Epithelial cell of prostate (primary cell): ENCODE results near the gene MYOCD.
"Not testable (repeated sequence)": the region's sequence is repeated elsewhere in the genome, so short reads cannot be mapped to it uniquely, and the experiment has no call there.

Source experiments
- DNase-seq: peaks from one replicate; pipeline ENCODE4 v3.0.0-alpha.2; 2011; ENCODE audit warnings: low read depth, low spot score
- H3K27ac ChIP-seq: fragments of 450-650 bp; 2 replicates; pipeline ENCODE4 v1.5.1; 2017; ENCODE audit warnings: mild to moderate bottlenecking

Gene MYOCD

DNA sequence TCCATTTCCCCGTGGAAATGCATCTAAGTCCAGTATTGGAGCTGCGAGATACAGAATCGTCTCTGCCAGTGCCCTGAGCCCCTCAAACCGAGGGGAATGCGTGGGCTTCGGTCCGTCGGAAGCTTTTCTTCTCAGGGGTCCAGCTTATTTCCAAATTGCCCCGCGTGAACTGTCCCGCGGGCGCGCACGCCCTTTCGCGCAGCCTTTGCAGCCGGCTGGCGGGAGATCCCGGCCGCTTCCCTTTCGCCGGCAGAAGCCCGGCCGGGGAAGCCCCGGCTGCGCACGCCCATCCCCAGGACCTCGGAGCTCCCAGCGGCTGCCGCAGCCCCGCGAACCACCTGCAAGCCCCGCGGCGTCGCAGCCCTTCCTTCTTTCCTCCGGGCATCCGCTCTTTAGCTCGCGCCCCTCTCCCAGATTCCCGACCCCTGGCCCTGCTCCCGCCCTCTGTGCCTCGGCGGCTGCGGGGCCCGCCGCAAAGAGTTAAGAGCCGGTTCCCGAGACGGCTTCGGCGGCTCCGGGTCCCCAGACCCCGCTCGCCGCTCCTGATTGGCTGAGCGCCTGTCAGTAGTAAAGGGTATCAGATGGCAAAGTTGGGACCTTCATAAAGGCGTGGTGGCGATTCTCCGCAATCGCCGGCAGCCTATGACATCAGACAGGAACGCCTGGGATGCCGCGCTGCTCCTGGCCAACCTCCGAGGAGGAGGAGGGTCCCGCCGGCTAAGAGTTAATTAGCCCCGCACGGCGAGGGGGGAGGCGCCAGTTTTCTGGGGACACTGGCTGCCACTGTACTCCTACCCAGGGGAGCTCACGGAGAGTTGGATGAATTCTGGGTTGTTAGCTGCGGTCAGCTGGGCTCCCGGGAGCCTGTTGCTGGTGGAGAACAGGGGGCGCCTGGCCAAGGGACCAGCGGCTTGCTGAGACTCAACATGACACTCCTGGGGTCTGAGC lies at the start of gene MYOCD:
Gene MYOCD, plus strand, starts transcription at position 628 of the 948 bp plus-strand sequence. Its CDS starts 299 bp downstream, at position 927.
- DNase-seq, result no peak
- no peak within 1 kb of the TSS for H3K27ac ChIP-seq

DNA sequence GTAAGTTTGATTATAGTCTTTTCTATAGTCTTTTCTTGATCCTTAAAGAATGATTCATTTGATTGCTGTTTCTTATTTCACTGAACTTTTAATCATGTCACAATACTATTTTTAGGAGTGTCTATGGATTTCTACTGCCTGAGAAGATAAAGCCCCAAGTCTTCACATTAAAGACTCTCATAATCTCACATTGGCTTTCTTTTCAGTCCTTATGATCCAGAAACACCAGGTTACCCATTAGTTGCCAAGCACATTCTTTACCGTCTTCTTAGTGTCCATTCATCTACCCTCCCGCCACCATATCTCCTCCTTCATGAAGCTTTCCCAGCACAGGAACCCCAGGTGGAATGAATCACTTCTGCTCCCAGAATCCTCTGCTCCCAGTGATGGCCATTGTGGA lies 49.5 kb upstream of the MYOCD start:
- H3K27ac ChIP-seq, result no peak overlapping the region
- DNase-seq, result no peak

- H3K27ac ChIP-seq, result peak overlapping the region; percentile 74
- no peak for DNase-seq
Observed at GRCh38 chr17:12618557-12618956, 47.1 kb upstream of the MYOCD start.

- no peak for DNase-seq
- peak overlapping the region; percentile 74 for H3K27ac ChIP-seq
Observed at GRCh38 chr17:12619459-12620199, 46.1 kb upstream of the MYOCD start.

DNA sequence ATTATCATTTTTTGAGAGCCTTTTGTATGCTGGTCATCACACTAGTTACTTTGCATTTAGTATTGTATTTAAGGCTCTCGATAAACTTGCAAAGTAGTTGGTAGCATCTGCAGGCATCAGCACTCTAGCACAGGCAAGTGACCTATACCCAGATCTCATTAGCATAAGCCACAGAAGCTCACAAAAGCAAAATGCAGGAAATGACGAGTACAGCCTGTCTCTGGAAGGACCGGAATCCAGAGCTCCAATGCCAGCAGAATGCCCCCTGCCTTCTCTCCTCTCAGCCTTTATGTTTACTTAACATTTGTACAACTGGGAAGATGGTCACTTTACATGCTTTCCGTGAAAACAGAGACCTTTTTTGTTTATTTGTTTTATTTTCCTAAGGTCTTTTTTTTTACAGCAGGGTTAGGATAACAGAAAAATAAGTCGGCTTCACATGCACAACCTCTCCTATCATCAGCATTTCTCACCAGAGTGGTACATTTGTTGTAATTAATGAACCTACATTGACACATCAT lies 45.4 kb upstream of the MYOCD start:
- H3K27ac ChIP-seq, result peak overlapping the region; percentile 74

GRCh38 chr17:12622726-12623125 lies 43.0 kb upstream of the MYOCD start:
- DNase-seq, result no peak
- no peak overlapping the region for H3K27ac ChIP-seq

More for the DNA sequence above, 45.4 kb upstream of the MYOCD start:
- DNase-seq, result no peak

DNA sequence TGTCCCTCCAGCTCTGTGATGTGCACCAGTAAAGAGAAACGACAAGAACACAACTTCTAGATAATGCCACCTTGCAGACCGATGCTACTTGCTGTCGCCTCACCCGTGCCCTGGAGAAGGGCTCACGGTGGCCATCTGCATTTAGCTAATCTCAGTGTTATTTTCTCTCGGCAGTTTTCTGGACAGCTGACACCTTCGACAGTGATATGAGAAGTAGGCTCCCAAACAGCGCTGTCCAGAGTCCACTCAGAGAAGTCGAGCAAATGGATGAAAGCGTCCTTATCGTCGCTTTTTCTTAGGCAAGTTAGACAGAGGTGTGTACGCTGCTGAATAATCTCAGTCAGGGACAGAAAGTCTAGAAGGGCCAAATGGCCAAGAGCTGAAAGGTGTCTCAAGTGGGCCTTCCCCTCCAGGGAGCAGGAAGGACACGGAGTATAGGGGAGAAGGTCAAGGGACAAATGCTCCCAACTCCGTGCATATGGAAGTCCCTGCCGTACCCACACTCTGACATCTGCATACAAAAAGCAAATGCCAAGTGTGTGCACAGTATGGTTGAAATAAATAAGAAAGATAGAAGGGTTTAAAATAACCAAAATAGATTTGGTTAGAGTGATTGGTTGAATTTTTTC lies 42.4 kb upstream of the MYOCD start:
- no peak for DNase-seq
- no peak overlapping the region for H3K27ac ChIP-seq

GRCh38 chr17:12624211-12624610 lies 41.5 kb upstream of the MYOCD start:
- DNase-seq, result no peak

GRCh38 chr17:12625092-12625491 lies 40.6 kb upstream of the MYOCD start:
- H3K27ac ChIP-seq, result no peak overlapping the region
- no peak for DNase-seq

More at GRCh38 chr17:12624211-12624610, 41.5 kb upstream of the MYOCD start:
- no peak overlapping the region for H3K27ac ChIP-seq

DNA sequence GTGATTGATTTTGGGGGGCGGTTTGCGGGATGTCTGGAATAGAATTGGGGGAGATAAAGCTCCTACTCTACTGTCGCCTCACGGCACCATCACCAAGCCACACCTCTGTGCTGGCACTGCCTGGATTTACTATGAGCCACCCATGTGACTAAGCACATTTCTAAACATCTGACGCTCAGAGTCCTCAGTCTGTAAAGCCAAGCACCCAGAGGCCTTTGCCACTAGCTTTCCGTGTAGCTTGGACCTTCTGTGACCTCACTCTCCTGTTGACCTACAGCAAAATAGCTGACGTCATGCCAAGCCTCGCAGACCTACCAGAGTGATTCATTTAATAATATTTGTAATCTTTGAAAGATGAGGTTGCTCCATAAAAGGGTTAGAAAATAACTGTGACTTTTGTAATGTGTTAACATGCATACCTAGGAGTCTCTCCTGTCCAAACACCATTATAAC lies 38.5 kb upstream of the MYOCD start:
- peak overlapping the region; percentile 55 for H3K27ac ChIP-seq
- DNase-seq, result peak; percentile 85

- peak overlapping the region; percentile 55 for H3K27ac ChIP-seq
- no peak for DNase-seq
Observed at GRCh38 chr17:12627781-12628451, 37.8 kb upstream of the MYOCD start.

GRCh38 chr17:12631076-12631475 lies 34.6 kb upstream of the MYOCD start:
- DNase-seq, result no peak
- H3K27ac ChIP-seq, result no peak overlapping the region

DNA sequence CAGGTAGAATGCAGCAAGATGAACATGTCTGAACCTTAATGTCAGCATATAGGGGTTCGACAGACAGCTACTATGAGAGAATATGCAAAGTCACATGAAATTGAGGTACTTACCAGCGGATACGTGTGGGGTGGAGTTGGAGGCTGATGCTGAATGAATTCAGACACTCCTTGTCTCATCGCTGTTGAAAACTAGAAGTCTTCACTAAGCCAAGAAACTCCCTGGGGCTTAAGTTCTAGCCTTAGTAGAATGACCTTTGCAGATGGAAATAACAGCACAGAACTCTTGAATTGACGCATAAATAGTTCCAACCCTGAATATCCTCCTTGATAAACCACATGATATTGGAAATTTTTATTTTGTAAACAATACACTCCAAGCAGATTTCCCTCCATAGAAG lies 32.9 kb upstream of the MYOCD start:
- no peak overlapping the region for H3K27ac ChIP-seq
- DNase-seq, result no peak

- no peak overlapping the region for H3K27ac ChIP-seq
- DNase-seq, result no peak
Observed at GRCh38 chr17:12634789-12635414, 30.8 kb upstream of the MYOCD start.

DNA sequence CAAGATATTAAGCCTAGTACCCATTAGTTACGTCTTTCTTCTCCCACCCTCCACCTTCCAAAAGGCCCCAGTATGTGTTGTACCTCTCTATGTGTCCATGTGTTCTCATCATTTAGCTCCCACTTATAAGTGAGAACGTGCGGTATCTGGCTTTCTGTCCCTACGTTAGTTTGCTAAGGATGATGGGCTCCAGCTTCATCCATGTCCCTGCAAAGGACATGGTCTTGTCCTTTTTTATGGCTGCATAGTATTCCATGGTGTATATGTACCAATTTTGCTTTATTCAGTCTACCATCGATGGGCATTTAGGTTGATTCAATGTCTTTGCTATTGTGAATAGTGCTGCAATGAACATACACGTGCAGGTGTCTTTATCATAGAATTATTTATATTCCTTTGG lies 29.7 kb upstream of the MYOCD start:
- H3K27ac ChIP-seq, result not testable (repeated sequence)

DNA sequence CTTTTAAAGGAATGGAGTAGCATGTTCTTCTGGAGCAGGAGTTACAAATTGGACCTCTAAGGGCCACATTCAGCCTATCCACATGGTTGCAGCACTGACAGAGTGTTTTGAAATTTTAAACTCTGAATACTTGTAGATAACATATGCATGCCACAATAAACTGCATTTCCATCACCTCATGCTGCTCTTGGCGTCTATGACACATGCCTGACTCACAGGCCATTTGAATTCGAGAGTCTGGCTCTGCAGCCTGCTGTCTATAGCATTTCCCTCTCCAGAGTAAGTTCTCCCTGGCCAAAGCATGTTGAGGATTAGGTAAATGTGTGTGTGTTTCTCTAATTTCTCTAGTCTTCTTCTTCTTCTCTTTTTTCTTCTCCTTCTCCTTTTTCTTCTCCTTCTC lies 28.7 kb upstream of the MYOCD start:
- DNase-seq, result peak; percentile 77

More for the DNA sequence above, 29.7 kb upstream of the MYOCD start:
- DNase-seq, result not testable (repeated sequence)

DNA sequence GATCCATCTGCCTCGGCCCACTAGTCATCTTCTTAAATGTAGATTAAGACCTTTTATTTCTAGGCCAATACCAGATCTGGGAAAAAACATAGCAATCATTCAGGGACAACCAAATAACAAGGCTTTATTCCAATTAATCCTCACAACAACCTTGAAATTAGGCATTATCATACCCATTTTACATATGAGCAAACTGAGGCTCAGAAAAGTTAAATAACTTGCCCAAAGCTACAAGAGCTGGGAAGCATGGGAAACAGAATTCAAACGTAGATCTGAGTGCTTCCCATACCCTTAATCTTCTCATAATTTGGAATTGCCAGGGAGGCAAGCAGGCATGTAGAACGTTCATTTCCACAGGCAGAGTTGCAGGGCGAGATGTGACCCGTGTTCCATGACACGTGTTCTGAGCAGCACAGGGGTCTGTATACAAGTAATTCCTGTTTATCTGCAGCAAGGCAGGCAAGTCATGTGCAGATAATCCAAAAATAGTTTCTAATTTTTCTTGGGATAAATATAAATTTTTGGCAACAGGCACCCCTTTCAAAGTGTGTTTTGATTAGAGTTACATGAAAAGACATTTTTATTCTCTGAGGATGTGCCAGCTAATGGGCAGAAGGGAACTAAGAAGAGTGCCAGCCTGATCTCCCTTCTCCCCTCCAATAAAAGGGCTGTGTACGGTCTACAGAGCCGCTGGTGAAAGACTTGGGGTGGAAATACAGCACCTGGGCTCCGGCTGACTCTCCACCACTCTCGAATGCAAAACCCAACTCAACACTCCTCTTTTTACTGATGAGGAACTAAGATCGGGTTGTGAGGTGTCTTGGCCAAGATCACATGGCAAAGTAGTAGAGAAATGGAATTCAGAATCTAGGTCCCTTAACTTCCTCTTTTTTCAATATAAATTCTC lies 27.7 kb upstream of the MYOCD start:
- no peak for DNase-seq
- H3K27ac ChIP-seq, result peak overlapping the region; percentile 44

More for the DNA sequence above, 28.7 kb upstream of the MYOCD start:
- peak overlapping the region; percentile 44 for H3K27ac ChIP-seq

- H3K27ac ChIP-seq, result no peak overlapping the region
- DNase-seq, result no peak
Observed at GRCh38 chr17:12640364-12640763, 25.3 kb upstream of the MYOCD start.
